GM10248 (cell line): ENCODE results near the gene KCNIP4.

ENCODE experiments used
- CTCF ChIA-PET: fragments of 300-600 bp; sonication (Branson Sonifier 250); formaldehyde crosslinking; extraction: SDS; loops from one replicate; lab custom pipeline; 2021; ENCODE audit warnings: antibody characterized with exemption; lab: Yijun Ruan, JAX
- POLR2A ChIA-PET: fragments of 350-650 bp; sonication (Branson Sonifier 250); formaldehyde crosslinking; extraction: SDS; loops from one replicate; lab custom pipeline; 2020; ENCODE audit warnings: antibody characterized with exemption; lab: Yijun Ruan, JAX
- DNase-seq: peaks from one replicate; pipeline ENCODE4 v3.0.0; 2012; ENCODE audit errors: extremely low spot score
- TF ChIP-seq, protein P1 (sequence below): IDR thresholded peaks from 2 replicates; pipeline ENCODE4 v1.5.1; 2012; ENCODE audit warnings: mild to moderate bottlenecking, low read depth; ENCODE audit errors: extremely low read depth, missing control alignments, control extremely low read depth

Gene KCNIP4

DNA sequence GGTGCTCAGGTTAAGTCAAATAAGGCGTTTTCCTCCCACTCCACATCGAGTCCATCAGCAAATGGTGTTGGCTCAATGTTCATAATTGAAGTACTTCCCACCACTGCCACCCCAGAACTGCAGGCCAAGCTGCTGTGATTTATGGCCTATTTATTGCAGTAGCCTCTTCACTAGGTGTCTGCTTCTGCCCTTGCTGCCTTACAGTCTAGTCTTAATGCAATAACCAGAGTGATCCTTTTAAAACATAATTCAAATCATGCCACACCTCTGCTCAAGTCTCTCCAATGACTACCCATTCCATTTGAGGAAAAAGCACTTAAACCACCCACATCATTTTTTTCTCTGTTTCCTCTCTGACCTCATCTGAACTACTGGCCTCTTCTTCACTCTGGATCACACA is 220.3 kb downstream of the KCNIP4 start:
- POLR2A ChIA-PET: no interaction called here
- TF ChIP-seq, protein P1, sequence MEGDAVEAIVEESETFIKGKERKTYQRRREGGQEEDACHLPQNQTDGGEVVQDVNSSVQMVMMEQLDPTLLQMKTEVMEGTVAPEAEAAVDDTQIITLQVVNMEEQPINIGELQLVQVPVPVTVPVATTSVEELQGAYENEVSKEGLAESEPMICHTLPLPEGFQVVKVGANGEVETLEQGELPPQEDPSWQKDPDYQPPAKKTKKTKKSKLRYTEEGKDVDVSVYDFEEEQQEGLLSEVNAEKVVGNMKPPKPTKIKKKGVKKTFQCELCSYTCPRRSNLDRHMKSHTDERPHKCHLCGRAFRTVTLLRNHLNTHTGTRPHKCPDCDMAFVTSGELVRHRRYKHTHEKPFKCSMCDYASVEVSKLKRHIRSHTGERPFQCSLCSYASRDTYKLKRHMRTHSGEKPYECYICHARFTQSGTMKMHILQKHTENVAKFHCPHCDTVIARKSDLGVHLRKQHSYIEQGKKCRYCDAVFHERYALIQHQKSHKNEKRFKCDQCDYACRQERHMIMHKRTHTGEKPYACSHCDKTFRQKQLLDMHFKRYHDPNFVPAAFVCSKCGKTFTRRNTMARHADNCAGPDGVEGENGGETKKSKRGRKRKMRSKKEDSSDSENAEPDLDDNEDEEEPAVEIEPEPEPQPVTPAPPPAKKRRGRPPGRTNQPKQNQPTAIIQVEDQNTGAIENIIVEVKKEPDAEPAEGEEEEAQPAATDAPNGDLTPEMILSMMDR: no peak
- CTCF ChIA-PET: no interaction called here
- no peak for DNase-seq

DNA sequence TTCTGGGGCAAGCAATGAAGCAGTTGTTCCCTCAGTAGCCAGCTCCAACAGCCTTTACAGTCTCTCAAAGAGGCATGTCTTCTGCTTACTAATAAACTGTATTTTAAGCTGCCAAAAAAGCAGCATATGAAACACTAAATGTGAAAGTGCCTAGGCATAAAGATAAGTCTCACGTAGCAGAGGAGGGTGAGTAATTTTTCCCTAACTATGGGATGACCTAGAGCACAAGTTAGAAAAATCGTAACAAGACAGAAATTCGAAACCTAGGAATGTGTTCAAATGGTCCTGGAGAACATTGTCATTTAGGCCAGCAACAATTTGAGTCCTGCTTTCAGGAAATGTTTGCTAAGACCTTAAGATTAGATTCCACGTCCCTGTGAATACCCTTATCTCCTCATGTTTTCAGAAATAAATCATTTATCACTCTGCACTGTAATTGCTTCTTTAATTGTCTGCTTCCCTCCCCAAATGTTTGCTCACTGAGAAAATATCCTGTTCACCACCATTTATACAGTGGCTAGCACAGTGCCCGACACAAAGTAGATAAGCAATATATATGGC is 222.2 kb downstream of the KCNIP4 start:
- no peak for DNase-seq
- TF ChIP-seq, protein P1: no peak
- ChIA-PET CTCF (no interaction called here), POLR2A (no interaction called here)

DNA sequence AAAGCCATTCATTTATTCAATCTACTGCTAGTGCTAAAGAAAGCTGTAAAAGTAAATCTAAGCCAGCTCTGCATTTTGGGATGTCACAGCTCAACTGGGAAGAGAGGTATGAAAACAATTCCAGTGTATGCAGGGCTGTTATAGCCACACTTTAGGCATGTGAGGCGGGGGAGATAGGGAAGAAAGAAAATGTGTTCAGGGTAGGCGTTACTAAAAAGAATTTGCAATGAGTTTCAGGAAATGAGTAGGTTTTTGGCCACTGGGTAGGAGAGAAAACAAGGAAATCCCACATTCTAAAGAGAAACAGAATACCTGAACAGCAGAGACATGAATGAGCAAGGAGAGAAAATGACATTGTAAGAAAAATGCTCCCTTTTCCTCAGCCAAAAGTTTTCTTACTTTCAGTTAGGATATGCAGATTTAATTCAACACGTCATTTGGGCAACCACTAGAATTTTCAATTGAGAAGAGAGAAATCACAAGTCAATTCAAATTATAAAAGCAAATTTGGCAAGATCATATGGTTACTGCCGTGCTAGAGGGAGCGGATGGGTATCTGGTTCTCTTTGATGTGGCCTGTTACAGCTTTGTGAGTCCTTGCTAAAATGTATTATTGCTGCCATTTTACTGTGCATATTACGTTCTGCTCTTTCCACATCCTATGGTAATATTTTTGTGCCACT is 226.3 kb downstream of the KCNIP4 start:
- ChIA-PET POLR2A (no interaction called here), CTCF (interaction anchor here (1.3 to 1.6 kb wide), 2 partner anchors 27 to 32 kb away, joined by 3 to 4 read pairs; no protein-coding TSS in a partner anchor)
- no peak for DNase-seq
- TF ChIP-seq, protein P1: no peak

- TF ChIP-seq, protein P1: no peak
- ChIA-PET CTCF (no interaction called here), POLR2A (no interaction called here)
- DNase-seq: no peak
Observed at GRCh38 chr4:21716531-21716930, 232.0 kb downstream of the KCNIP4 start.

- ChIA-PET CTCF (interaction anchor here (0.8 to 0.9 kb wide), 2 partner anchors 11 to 12 kb away, joined by 3 read pairs; no protein-coding TSS in a partner anchor), POLR2A (no interaction called here)
- TF ChIP-seq, protein P1: no peak
- DNase-seq: no peak
Observed at GRCh38 chr4:21710179-21710835, 238.3 kb downstream of the KCNIP4 start.

DNA sequence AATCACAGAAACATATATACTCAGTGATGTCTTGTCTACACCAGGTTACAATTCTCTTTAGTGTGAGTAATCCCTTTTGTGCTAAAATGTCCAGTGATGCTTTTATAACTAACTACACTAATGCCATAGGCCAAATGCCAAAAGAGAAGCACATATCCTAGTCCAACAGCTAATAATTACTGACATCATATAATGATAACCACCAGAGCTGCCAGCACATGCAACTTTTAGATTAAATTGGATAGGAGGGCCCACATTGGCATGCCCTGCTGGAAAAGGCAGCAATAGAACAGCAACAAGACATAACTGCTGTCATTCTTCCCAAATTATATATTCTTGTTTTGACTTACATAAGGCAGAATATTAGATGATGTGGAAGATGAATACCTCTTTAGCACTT is 238.8 kb downstream of the KCNIP4 start:
- no peak for DNase-seq
- POLR2A ChIA-PET: no interaction called here
- TF ChIP-seq, protein P1: no peak
- CTCF ChIA-PET: interaction anchor here (1.1 kb wide), 1 partner anchor 10 kb away, joined by 4 read pairs; no protein-coding TSS in a partner anchor
